ENCODE measurements around the gene ATP2B1.

- no peak for TF ChIP-seq CTCF (IDR thresholded peaks at IDR 0.05)
- TF ChIP-seq POLR2A (IDR thresholded peaks at IDR 0.05) = no peak
Observed at GRCh38 chr12:89742337-89743022, 33.8 kb upstream of the ATP2B1 start.
